Chondrocyte (in vitro differentiated cells): ENCODE measurements around the gene SH3YL1. TPM values are rescaled to one million over a fixed set of nuclear protein-coding genes. Genes with fewer than 3 reads are reported as not detected.

Experiments used
- DNase-seq: peaks from one replicate; pipeline ENCODE4 v3.0.0; 2021; ENCODE audit warnings: mixed read lengths, low spot score
- H3K27ac Mint-ChIP-seq: one replicate; pipeline ENCODE4 v1.8.0; 2021; ENCODE audit warnings: mild to moderate bottlenecking, moderate library complexity, mixed read lengths; ENCODE audit not compliant: unreplicated experiment
- H3K27me3 Mint-ChIP-seq: 2 replicates; pipeline ENCODE4 v1.8.0; 2021; ENCODE audit warnings: low read depth, mixed read lengths
- H3K36me3 Mint-ChIP-seq: 2 replicates; pipeline ENCODE4 v1.8.0; 2021; ENCODE audit warnings: low read depth, mixed read lengths
- H3K4me1 Mint-ChIP-seq: 2 replicates; pipeline ENCODE4 v1.8.0; 2021; ENCODE audit warnings: low read depth, mild to moderate bottlenecking, mixed read lengths
- H3K4me3 Mint-ChIP-seq: one replicate; pipeline ENCODE4 v1.8.0; 2021; ENCODE audit warnings: mild to moderate bottlenecking, moderate library complexity, mixed read lengths; ENCODE audit not compliant: unreplicated experiment
- H3K9me3 Mint-ChIP-seq: 2 replicates; pipeline ENCODE4 v1.8.0; 2021; ENCODE audit warnings: low read depth, mixed read lengths
- CTCF ChIP-seq: fragments of 200-600 bp; sonication (generic); IDR thresholded peaks from 2 replicates; pipeline ENCODE4 v1.5.0; 2021; ENCODE audit warnings: antibody characterized with exemption, mild to moderate bottlenecking, moderate library complexity
- total RNA-seq: library from RNA; stranded (reverse); gene quantifications from 3 replicates; pipeline ENCODE4 v1.2.1, GENCODE V29; 2021

The SH3YL1 gene
- total RNA-seq, 1 donor from 2014 or later = 36.1 TPM

- Mint-ChIP-seq H3K9me3 (peaks cover 6% of the 10 kb centered on the region), H3K27me3 (peaks cover 15% of the 10 kb centered on the region), H3K4me1 (no peaks in the 10 kb centered on the region), H3K4me3 (no peak overlapping the region), H3K36me3 (peaks cover 7% of the 10 kb centered on the region), H3K27ac (no peak overlapping the region)
- TF ChIP-seq CTCF = no peak
- DNase-seq = no peak
Observed at GRCh38 chr2:296354-296753, 32.5 kb upstream of the SH3YL1 start.

GRCh38 chr2:295090-295489 is 31.3 kb upstream of the SH3YL1 start:
- Mint-ChIP-seq H3K4me3 (no peak overlapping the region), H3K27me3 (peaks cover 15% of the 10 kb centered on the region), H3K27ac (no peak overlapping the region), H3K4me1 (peaks cover 2% of the 10 kb centered on the region), H3K9me3 (no peaks in the 10 kb centered on the region), H3K36me3 (peaks cover 7% of the 10 kb centered on the region)
- TF ChIP-seq CTCF = no peak
- no peak for DNase-seq

GRCh38 chr2:290090-290722 is 26.4 kb upstream of the SH3YL1 start:
- Mint-ChIP-seq H3K27ac (peak overlapping the region; percentile 76), H3K4me3 (peak overlapping the region; percentile 79), H3K36me3 (peaks cover 13% of the 10 kb centered on the region), H3K4me1 (peaks cover 24% of the 10 kb centered on the region), H3K9me3 (no peaks in the 10 kb centered on the region), H3K27me3 (peaks cover 5% of the 10 kb centered on the region)
- TF ChIP-seq CTCF = peak; percentile 93
- DNase-seq = no peak

- Mint-ChIP-seq H3K36me3 (peaks cover 16% of the 10 kb centered on the region), H3K27me3 (no peaks in the 10 kb centered on the region), H3K27ac (peak overlapping the region; percentile 76), H3K4me1 (peaks cover 28% of the 10 kb centered on the region), H3K9me3 (no peaks in the 10 kb centered on the region), H3K4me3 (peak overlapping the region; percentile 79)
- no peak for DNase-seq
- TF ChIP-seq CTCF = no peak
Observed at GRCh38 chr2:289362-290089, 25.7 kb upstream of the SH3YL1 start.

- H3K4me3 Mint-ChIP-seq = peak overlapping the region; percentile 79
- H3K4me1 Mint-ChIP-seq = peaks cover 28% of the 10 kb centered on the region
- H3K36me3 Mint-ChIP-seq = peaks cover 17% of the 10 kb centered on the region
- H3K27me3 Mint-ChIP-seq = no peaks in the 10 kb centered on the region
- H3K9me3 Mint-ChIP-seq = no peaks in the 10 kb centered on the region
- no peak for TF ChIP-seq CTCF
- H3K27ac Mint-ChIP-seq = no peak overlapping the region
- no peak for DNase-seq
Observed at GRCh38 chr2:288758-289361, 25.0 kb upstream of the SH3YL1 start.
